Activated B cell treated with CpG ODN at 0.5 μM for 24 hours (primary cell): ENCODE results near the gene ALCAM. TPM values are rescaled to one million over a fixed set of nuclear protein-coding genes. Genes with fewer than 3 reads are reported as not detected.

Source experiments
- ATAC-seq: fragments of 200-7000 bp; cut with Tn5 transposase; one replicate; pipeline ENCODE4 v1.10.0; 2021; ENCODE audit warnings: low read depth, mild to moderate bottlenecking, moderate library complexity
- CTCF ChIA-PET: fragments of 350-600 bp; sonication (Branson Sonifier 250); formaldehyde crosslinking; loops from one replicate; lab custom pipeline; 2021; ENCODE audit warnings: antibody characterized with exemption; lab: Charles Lee
- POLR2A ChIA-PET: fragments of 350-600 bp; sonication (Branson Sonifier 250); formaldehyde crosslinking; loops from one replicate; lab custom pipeline; 2021; ENCODE audit warnings: antibody characterized with exemption; lab: Charles Lee
- DNase-seq: peaks from one replicate; pipeline ENCODE4 v3.0.0; 2022
- H3K27ac Mint-ChIP-seq: one replicate; pipeline ENCODE4 v1.8.0; 2020; ENCODE audit warnings: mixed read lengths
- H3K27me3 Mint-ChIP-seq: one replicate; pipeline ENCODE4 v1.8.0; 2021; ENCODE audit warnings: mixed read lengths
- H3K36me3 Mint-ChIP-seq: one replicate; pipeline ENCODE4 v1.8.0; 2021; ENCODE audit warnings: low read depth, mixed read lengths
- H3K4me1 Mint-ChIP-seq: one replicate; pipeline ENCODE4 v1.8.0; 2021; ENCODE audit warnings: mixed read lengths
- H3K4me3 Mint-ChIP-seq: one replicate; pipeline ENCODE4 v1.8.0; 2020; ENCODE audit warnings: mild to moderate bottlenecking, mixed read lengths
- H3K9me3 Mint-ChIP-seq: one replicate; pipeline ENCODE4 v1.8.0; 2020; ENCODE audit warnings: mixed read lengths
- CTCF ChIP-seq: fragments of 200-600 bp; IDR thresholded peaks from one replicate; pipeline ENCODE4 v1.8.0; 2022; ENCODE audit warnings: antibody characterized with exemption, mild to moderate bottlenecking
- intact Hi-C: fragments of 100-400 bp; cut with micrococcal nuclease; formaldehyde crosslinking; loops from one replicate; pipeline ENCODE4 v1.15.1; 2024
- total RNA-seq: library from RNA; stranded (reverse); gene quantifications from 2 replicates; pipeline ENCODE4 v1.2.3, GENCODE V29; 2022

ALCAM gene
- total RNA-seq, 1 donor from 2014 or later, result 28.5 TPM

GRCh38 chr3:105398437-105398836 lies 31.7 kb downstream of the ALCAM start:
- Mint-ChIP-seq H3K9me3 (peaks cover under 1% of the 10 kb centered on the region), H3K27ac (no peak overlapping the region), H3K27me3 (no peaks in the 10 kb centered on the region), H3K4me3 (no peak overlapping the region), H3K4me1 (peaks cover 5% of the 10 kb centered on the region), H3K36me3 (peaks cover 12% of the 10 kb centered on the region)
- POLR2A ChIA-PET, result no interaction called here
- no peak for DNase-seq
- CTCF ChIA-PET, result no interaction called here
- TF ChIP-seq CTCF, result no peak
- ATAC-seq, result no peak
- intact Hi-C loops, result loop anchor here (2.0 kb wide), 1 partner anchor 16 kb away; no protein-coding TSS in a partner anchor

DNA sequence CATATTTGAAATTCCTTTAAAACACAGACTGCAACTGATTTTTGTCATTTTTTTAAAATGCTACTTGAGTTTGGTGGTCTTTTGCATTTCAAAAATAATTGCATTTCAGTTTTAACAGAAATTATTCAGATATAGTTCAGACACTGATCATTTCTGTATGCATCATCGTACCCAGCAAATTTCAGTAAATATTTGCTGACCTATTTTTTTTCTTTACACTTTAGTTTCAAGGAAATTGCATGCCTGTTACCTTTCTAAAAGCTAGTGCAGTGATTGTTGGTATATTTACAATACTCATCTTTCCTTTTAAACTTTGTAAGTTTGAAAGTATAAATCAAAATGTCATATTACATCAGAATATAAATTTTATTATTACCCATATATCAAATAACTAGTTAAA lies 32.4 kb downstream of the ALCAM start:
- no peaks in the 10 kb centered on the region for H3K27me3 Mint-ChIP-seq
- no peak for TF ChIP-seq CTCF
- ChIA-PET CTCF (no interaction called here), POLR2A (no interaction called here)
- H3K4me3 Mint-ChIP-seq, result no peak overlapping the region
- intact Hi-C loops, result loop anchor here (2.0 kb wide), 1 partner anchor 16 kb away; no protein-coding TSS in a partner anchor
- peaks cover 5% of the 10 kb centered on the region for H3K4me1 Mint-ChIP-seq
- H3K27ac Mint-ChIP-seq, result no peak overlapping the region
- DNase-seq (no peak), ATAC-seq (no peak)
- H3K9me3 Mint-ChIP-seq, result peaks cover 7% of the 10 kb centered on the region
- peaks cover 18% of the 10 kb centered on the region for H3K36me3 Mint-ChIP-seq

DNA sequence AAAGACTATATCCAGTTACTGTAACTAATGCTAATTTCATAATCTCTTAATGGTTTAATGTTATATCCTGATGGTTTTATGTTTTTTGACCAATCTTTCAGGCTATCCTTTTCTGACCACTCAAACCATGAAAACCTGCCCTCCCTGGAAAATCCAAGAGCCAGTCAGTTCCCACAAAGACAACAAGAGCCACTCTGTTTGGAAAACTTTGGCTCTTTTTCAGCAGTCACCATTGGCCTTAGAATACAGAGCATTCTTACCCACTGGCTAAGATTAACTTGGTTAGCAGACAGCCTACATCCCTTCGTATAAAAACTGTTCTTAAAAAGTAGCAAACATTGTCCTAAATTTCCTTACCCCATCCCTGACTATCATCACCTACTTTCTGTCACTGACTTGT lies 32.9 kb downstream of the ALCAM start:
- peaks cover 5% of the 10 kb centered on the region for H3K4me1 Mint-ChIP-seq

DNA sequence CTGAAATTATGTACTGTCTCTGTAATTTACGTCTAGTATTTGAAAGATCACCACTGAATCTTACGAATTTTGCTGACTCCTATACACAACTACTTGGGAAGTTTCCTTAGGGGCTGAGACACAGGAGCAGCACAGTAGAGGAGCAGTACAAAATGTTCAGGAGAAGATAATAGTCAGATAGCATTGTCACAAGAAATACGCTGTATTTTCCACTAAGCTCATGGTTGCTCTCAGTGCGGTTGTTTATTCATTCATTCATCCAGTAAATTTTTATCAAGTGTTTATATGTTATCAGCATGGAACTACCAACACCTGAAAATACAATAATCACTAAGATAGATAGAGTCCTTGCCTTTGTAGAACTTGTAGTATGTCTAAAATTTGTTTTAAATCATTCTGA lies 34.5 kb downstream of the ALCAM start:
- no peak for TF ChIP-seq CTCF

More for the DNA sequence above, 32.9 kb downstream of the ALCAM start:
- peaks cover 18% of the 10 kb centered on the region for H3K36me3 Mint-ChIP-seq
- POLR2A ChIA-PET, result no interaction called here
- H3K27me3 Mint-ChIP-seq, result no peaks in the 10 kb centered on the region
- CTCF ChIA-PET, result no interaction called here
- no peak for DNase-seq
- H3K9me3 Mint-ChIP-seq, result peaks cover 7% of the 10 kb centered on the region
- no peak overlapping the region for H3K27ac Mint-ChIP-seq
- no peak for ATAC-seq
- intact Hi-C loops, result loop anchor here (2.0 kb wide), 1 partner anchor 15 kb away; no protein-coding TSS in a partner anchor
- H3K4me3 Mint-ChIP-seq, result no peak overlapping the region
- TF ChIP-seq CTCF, result no peak

DNA sequence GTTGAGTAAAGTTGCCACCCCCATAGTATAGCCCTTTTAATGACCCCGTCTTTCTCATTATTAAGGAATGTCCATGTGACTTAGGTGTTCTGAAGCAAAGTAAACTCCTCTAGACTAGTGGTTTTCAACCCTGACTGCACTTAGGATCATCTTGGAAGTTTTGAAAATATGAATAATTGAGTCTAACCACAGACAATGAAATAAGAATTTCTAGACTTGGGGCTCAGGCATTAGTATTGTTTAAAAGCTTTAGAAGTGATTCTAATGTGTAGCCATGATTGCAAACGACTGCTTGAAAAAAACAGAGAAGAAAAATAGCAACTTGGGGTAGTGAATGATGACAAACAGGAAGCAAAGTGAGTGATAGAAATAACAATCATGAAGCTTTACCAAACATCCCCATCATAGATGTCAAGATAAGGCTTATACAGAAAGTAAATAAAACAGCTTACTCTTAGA lies 35.0 kb downstream of the ALCAM start:
- DNase-seq, result no peak
- ChIA-PET POLR2A (no interaction called here), CTCF (no interaction called here)
- Mint-ChIP-seq H3K4me3 (no peak overlapping the region), H3K4me1 (peaks cover 5% of the 10 kb centered on the region), H3K36me3 (peaks cover 18% of the 10 kb centered on the region), H3K9me3 (peaks cover 7% of the 10 kb centered on the region), H3K27me3 (no peaks in the 10 kb centered on the region), H3K27ac (no peak overlapping the region)
- no peak for TF ChIP-seq CTCF
- ATAC-seq, result no peak
- intact Hi-C loops, result no loop called here

More for the DNA sequence above, 34.5 kb downstream of the ALCAM start:
- intact Hi-C loops, result no loop called here
- H3K4me3 Mint-ChIP-seq, result no peak overlapping the region
- H3K4me1 Mint-ChIP-seq, result peaks cover 5% of the 10 kb centered on the region
- peaks cover 18% of the 10 kb centered on the region for H3K36me3 Mint-ChIP-seq
- no peaks in the 10 kb centered on the region for H3K27me3 Mint-ChIP-seq
- H3K27ac Mint-ChIP-seq, result no peak overlapping the region
- POLR2A ChIA-PET, result no interaction called here
- peaks cover 7% of the 10 kb centered on the region for H3K9me3 Mint-ChIP-seq
- no peak for ATAC-seq
- no peak for DNase-seq
- CTCF ChIA-PET, result no interaction called here
